Islet precursor cell (in vitro differentiated cells): ENCODE results near the gene RNF10.
A peak's percentile ranks its signal among the peaks of the same experiment; 100 is the strongest.
"Not testable (repeated sequence)": the region's sequence is repeated elsewhere in the genome, so short reads cannot be mapped to it uniquely, and the experiment has no call there.

Experiments used
- DNase-seq: peaks from one replicate; pipeline ENCODE4 v3.0.0-alpha.2; 2018

RNF10 gene

GRCh38 chr12:120534203-120534702, at the start of gene RNF10:
Gene RNF10 (plus strand): TSS chr12:120534356. CDS start chr12:120534812, 456 bp downstream.
- peak; percentile 88 for DNase-seq

GRCh38 chr12:120485961-120486881, 47.9 kb upstream of the RNF10 start:
- DNase-seq: no peak

- DNase-seq: not testable (repeated sequence)
These were observed 46.6 kb upstream of the RNF10 start for GRCh38 chr12:120487552-120487951.

GRCh38 chr12:120488057-120488640, 46.0 kb upstream of the RNF10 start:
- DNase-seq: no peak

- no peak for DNase-seq
These were observed 45.1 kb upstream of the RNF10 start for GRCh38 chr12:120489018-120489417.

- no peak for DNase-seq
These were observed 43.8 kb upstream of the RNF10 start for GRCh38 chr12:120490325-120490724.

GRCh38 chr12:120490833-120491512, 43.2 kb upstream of the RNF10 start:
- no peak for DNase-seq

- no peak for DNase-seq
These were observed 38.9 kb upstream of the RNF10 start for GRCh38 chr12:120495186-120495730.

- DNase-seq: peak; percentile 99
These were observed 38.3 kb upstream of the RNF10 start, which contains the start of gene DYNLL1 for GRCh38 chr12:120495731-120496412. Gene DYNLL1 (plus strand): TSS chr12:120496113. CDS start chr12:120496422, 309 bp downstream.

GRCh38 chr12:120496413-120497340, 37.5 kb upstream of the RNF10 start:
- DNase-seq: peak; percentile 73

- no peak for DNase-seq
These were observed 36.5 kb upstream of the RNF10 start for GRCh38 chr12:120497524-120498150.

- DNase-seq: no peak
These were observed 35.2 kb upstream of the RNF10 start for GRCh38 chr12:120498870-120499515.

- DNase-seq: no peak
These were observed 33.6 kb upstream of the RNF10 start for GRCh38 chr12:120500581-120500980.

- no peak for DNase-seq
These were observed 29.6 kb upstream of the RNF10 start for GRCh38 chr12:120504587-120504986.

GRCh38 chr12:120508537-120508936, 25.6 kb upstream of the RNF10 start:
- no peak for DNase-seq

- no peak for DNase-seq
These were observed 20.2 kb upstream of the RNF10 start for GRCh38 chr12:120514002-120514401.

GRCh38 chr12:120515496-120515895, 18.7 kb upstream of the RNF10 start:
- no peak for DNase-seq

- DNase-seq: not testable (repeated sequence)
These were observed 14.8 kb upstream of the RNF10 start for GRCh38 chr12:120519324-120519723.

- no peak for DNase-seq
These were observed 11.6 kb upstream of the RNF10 start for GRCh38 chr12:120522568-120522967.

- DNase-seq: peak; percentile 95
These were observed 5.2 kb upstream of the RNF10 start, which contains the start of gene COQ5 for GRCh38 chr12:120528861-120529525. Gene COQ5 (minus strand): TSS chr12:120529158. CDS start chr12:120529141, 17 bp downstream.
